ENCODE results near the gene LRGUK. TPM values are rescaled to one million over a fixed set of nuclear protein-coding genes. Genes with fewer than 3 reads are reported as not detected.

LRGUK gene
- total and polyA plus RNA-seq, 2 donors (not counting 3 experiments of a cell fraction or from before 2014, with no cell fraction given): 0.10 to 0.11 TPM

- CTCF ChIA-PET: interaction anchor here (1.4 kb wide), 1 partner anchor 47 kb away, joined by 4 read pairs; no protein-coding TSS in a partner anchor
- Histone ChIP-seq H3K9me1 (replicated peaks; ENCODE audit: control insufficient read depth, extremely low read depth, insufficient read depth, low read length) (no peaks in the 10 kb centered on the region), H3K9me3 (replicated peaks; ENCODE audit: control insufficient read depth, insufficient read depth, low read length) (no peaks in the 10 kb centered on the region), H3K27me3 (ENCODE audit: control insufficient read depth in 2 of 2, insufficient read depth in 2 of 2, low read length in 2 of 2) (peaks cover 2 to 3% of the 10 kb centered on the region in 2 experiments), H3K4me1 (ENCODE audit: control insufficient read depth, extremely low read depth, insufficient read depth, low read length) (no peaks in the 10 kb centered on the region), H3K79me2 (ENCODE audit: control insufficient read depth, insufficient read depth, low read length) (no peaks in the 10 kb centered on the region), H3K9ac (replicated peaks; ENCODE audit: extremely low read depth, insufficient read depth, low read length) (no peak overlapping the region), H3K36me3 (ENCODE audit: control insufficient read depth in 2 of 2, extremely low read depth in 1 of 2, insufficient read depth in 2 of 2, low read length in 2 of 2) (no peaks in the 10 kb centered on the region), H2AFZ (ENCODE audit: low read depth, low read length) (no peak overlapping the region), H4K20me1 (replicated peaks; ENCODE audit: control insufficient read depth, extremely low read depth, insufficient read depth, low read length) (no peaks in the 10 kb centered on the region), H3K27ac (ENCODE audit: insufficient read depth, low read depth, low read length) (no peak overlapping the region), H3K4me2 (ENCODE audit: insufficient read depth, low read length) (no peak overlapping the region), H3K4me3 (replicated peaks in 1 of 3; ENCODE audit: insufficient read depth in 1 of 3, low read depth in 1 of 3, low read length in 3 of 3) (no peak overlapping the region)
- no TSS peak for BruUV-seq (replicated peaks)
- DNase-seq (ENCODE audit: low read depth, low spot score): no peak
- FAIRE-seq: no peak
- intact Hi-C loops (cut with micrococcal nuclease): no loop called here
- dilution Hi-C loops (cut with MboI; ENCODE audit: extremely low pct_ligation_motif_present, low sequenced_read_pairs): no loop called here
- TF ChIP-seq CTCF (IDR thresholded peaks at IDR 0.05; ENCODE audit: extremely low read depth in 1 of 2, insufficient read depth in 1 of 2, low read depth in 1 of 2, low read length in 2 of 2): no peak
- TF ChIP-seq POLR2A (IDR thresholded peaks at IDR 0.05; ENCODE audit: low read depth, low read length): no peak
- TF ChIP-seq EZH2 (IDR thresholded peaks at IDR 0.05; ENCODE audit: borderline replicate concordance, low read depth, low read length, severe bottlenecking): no peak
- TF ChIP-seq MYC (IDR thresholded peaks at IDR 0.05; ENCODE audit: low read depth, low read length): no peak
- TF ChIP-seq, protein P1, sequence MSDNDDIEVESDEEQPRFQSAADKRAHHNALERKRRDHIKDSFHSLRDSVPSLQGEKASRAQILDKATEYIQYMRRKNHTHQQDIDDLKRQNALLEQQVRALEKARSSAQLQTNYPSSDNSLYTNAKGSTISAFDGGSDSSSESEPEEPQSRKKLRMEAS (IDR thresholded peaks at IDR 0.05; ENCODE audit: insufficient read depth, insufficient read length): no peak
- POLR2A ChIA-PET: no interaction called here
Observed at GRCh38 chr7:134187893-134188292, 60.8 kb downstream of the LRGUK start.

DNA sequence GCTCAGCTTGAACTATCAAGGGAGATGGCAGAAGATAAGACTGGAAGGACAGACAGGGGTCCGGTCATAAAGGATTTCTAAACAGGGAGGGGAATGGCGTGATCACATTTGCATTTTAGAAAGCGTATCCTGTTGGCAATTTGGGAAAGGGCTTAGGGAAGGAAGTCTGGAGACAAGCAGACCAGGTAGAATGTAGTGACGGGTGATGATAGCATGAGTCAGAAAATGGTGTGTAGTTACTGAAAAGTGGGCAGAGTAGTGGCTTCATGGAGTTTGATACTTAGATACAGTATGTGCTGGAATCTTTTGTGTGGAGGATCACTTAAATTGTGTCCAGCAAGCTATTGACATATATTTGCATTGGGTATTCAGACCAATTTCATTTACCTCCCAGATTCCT is 61.2 kb downstream of the LRGUK start:
- Histone ChIP-seq H3K79me2 (ENCODE audit: control insufficient read depth, insufficient read depth, low read length) (no peaks in the 10 kb centered on the region), H3K9me3 (replicated peaks; ENCODE audit: control insufficient read depth, insufficient read depth, low read length) (no peaks in the 10 kb centered on the region), H3K27me3 (ENCODE audit: control insufficient read depth in 2 of 2, insufficient read depth in 2 of 2, low read length in 2 of 2) (peaks cover 2 to 3% of the 10 kb centered on the region in 2 experiments), H4K20me1 (replicated peaks; ENCODE audit: control insufficient read depth, extremely low read depth, insufficient read depth, low read length) (no peaks in the 10 kb centered on the region), H2AFZ (ENCODE audit: low read depth, low read length) (no peak overlapping the region), H3K36me3 (ENCODE audit: control insufficient read depth in 2 of 2, extremely low read depth in 1 of 2, insufficient read depth in 2 of 2, low read length in 2 of 2) (no peaks in the 10 kb centered on the region), H3K4me3 (replicated peaks in 1 of 3; ENCODE audit: insufficient read depth in 1 of 3, low read depth in 1 of 3, low read length in 3 of 3) (no peak overlapping the region), H3K27ac (ENCODE audit: insufficient read depth, low read depth, low read length) (no peak overlapping the region), H3K9me1 (replicated peaks; ENCODE audit: control insufficient read depth, extremely low read depth, insufficient read depth, low read length) (no peaks in the 10 kb centered on the region), H3K9ac (replicated peaks; ENCODE audit: extremely low read depth, insufficient read depth, low read length) (no peak overlapping the region), H3K4me1 (ENCODE audit: control insufficient read depth, extremely low read depth, insufficient read depth, low read length) (no peaks in the 10 kb centered on the region), H3K4me2 (ENCODE audit: insufficient read depth, low read length) (no peak overlapping the region)
- dilution Hi-C loops (cut with MboI; ENCODE audit: extremely low pct_ligation_motif_present, low sequenced_read_pairs): no loop called here
- FAIRE-seq: no peak
- intact Hi-C loops (cut with micrococcal nuclease): no loop called here
- POLR2A ChIA-PET: no interaction called here
- CTCF ChIA-PET: interaction anchor here (1.4 kb wide), 1 partner anchor 47 kb away, joined by 4 read pairs; no protein-coding TSS in a partner anchor
- TF ChIP-seq, protein P1 (IDR thresholded peaks at IDR 0.05; ENCODE audit: insufficient read depth, insufficient read length): no peak
- no peak for TF ChIP-seq GATA2 (IDR thresholded peaks at IDR 0.05; ENCODE audit: insufficient read depth, insufficient read length, low read depth, low read length)
- TF ChIP-seq POLR2AphosphoS5 (IDR thresholded peaks at IDR 0.05; ENCODE audit: insufficient read depth, low read depth, low read length): no peak
- no peak for TF ChIP-seq POLR2A (IDR thresholded peaks at IDR 0.05; ENCODE audit: low read depth, low read length)
- TF ChIP-seq FOS (IDR thresholded peaks at IDR 0.05; ENCODE audit: borderline replicate concordance, insufficient read depth, low read length): no peak
- TF ChIP-seq JUN (IDR thresholded peaks at IDR 0.05; ENCODE audit: borderline replicate concordance, insufficient read depth, insufficient read length, low read depth): no peak
- no peak for TF ChIP-seq EZH2 (IDR thresholded peaks at IDR 0.05; ENCODE audit: borderline replicate concordance, low read depth, low read length, severe bottlenecking)
- TF ChIP-seq CTCF (IDR thresholded peaks at IDR 0.05; ENCODE audit: extremely low read depth in 1 of 2, insufficient read depth in 1 of 2, low read depth in 1 of 2, low read length in 2 of 2): no peak
- TF ChIP-seq MYC (IDR thresholded peaks at IDR 0.05; ENCODE audit: low read depth, low read length): no peak
- DNase-seq (ENCODE audit: low read depth, low spot score): no peak
- BruUV-seq (replicated peaks): no TSS peak
